GM12878 (cell line): ENCODE measurements around the gene ALDH1A1. TPM values are rescaled to one million over a fixed set of nuclear protein-coding genes. Genes with fewer than 3 reads are reported as not detected.

Experiments
- ATAC-seq: fragments of 200-7000 bp; cut with Tn5 transposase; 3 replicates; pipeline ENCODE4 v1.9.1; 2020; ENCODE audit warnings: mild to moderate bottlenecking, moderate library complexity
- BruUV-seq: library from RNA; stranded (reverse); fragments of 400-500 nt; replicated peaks from 2 replicates; lab custom pipeline; 2021; lab: Mats Ljungman, UMichigan
- CTCF ChIA-PET: fragments of 300-600 bp; sonication (Branson Sonifier 250); formaldehyde crosslinking; extraction: SDS; loops from one replicate; lab custom pipeline; 2021; ENCODE audit warnings: inconsistent platforms; lab: Yijun Ruan, JAX
- POLR2A ChIA-PET: fragments of 350-600 bp; formaldehyde crosslinking; extraction: SDS; loops from one replicate; lab custom pipeline; 2021; ENCODE audit warnings: inconsistent platforms; lab: Charles Lee
- RAD21 ChIA-PET: fragments of 300-600 bp; sonication (Branson Sonifier 250); formaldehyde crosslinking; loops from one replicate; lab custom pipeline; 2023; ENCODE audit warnings: antibody characterized with exemption; ENCODE audit not compliant: unreplicated experiment; lab: Charles Lee
- SMC1A ChIA-PET: fragments of 300-600 bp; sonication (Branson Sonifier 250); formaldehyde crosslinking; loops from one replicate; lab custom pipeline; 2023; ENCODE audit not compliant: unreplicated experiment, uncharacterized antibody; lab: Charles Lee
- DNase-seq: peaks from one replicate; pipeline ENCODE4 v3.0.0-alpha.2; 2011; ENCODE audit warnings: low read depth, low spot score
- FAIRE-seq: peaks from 3 replicates; lab custom pipeline; 2011; peaks lifted over from hg19 to GRCh38; lab: Jason Lieb, UNC
- H2AFZ ChIP-seq: 2 replicates; pipeline ENCODE4 v1.6.0; 2011; ENCODE audit warnings: low read depth, low read length, control low read depth; ENCODE audit not compliant: control insufficient read depth
- H3K27ac ChIP-seq: 2 replicates; pipeline ENCODE4 v1.5.1; 2011; ENCODE audit warnings: control low read depth; ENCODE audit not compliant: control insufficient read depth, insufficient read depth
- H3K27me3 ChIP-seq, 2 experiments: replicated peaks in 1 of 2; 2 replicates each; pipeline versions ENCODE4 v1.6.0 to v1.6.1; 2011; ENCODE audit warnings: low read length in 1 of 2; ENCODE audit not compliant: control insufficient read depth in 2 of 2, insufficient read depth in 2 of 2
- H3K36me3 ChIP-seq, 2 experiments: 2 replicates each; pipeline ENCODE4 v1.5.1; 2011; ENCODE audit warnings: low read length in 1 of 2; ENCODE audit not compliant: control insufficient read depth in 2 of 2, insufficient read depth in 2 of 2
- H3K4me1 ChIP-seq: 2 replicates; pipeline ENCODE4 v1.6.1; 2011; ENCODE audit warnings: mild to moderate bottlenecking, low read length, moderate library complexity, mixed read lengths; ENCODE audit not compliant: control insufficient read depth, insufficient read depth
- H3K4me2 ChIP-seq: 2 replicates; pipeline ENCODE4 v1.6.0; 2011; ENCODE audit warnings: control low read depth; ENCODE audit not compliant: control insufficient read depth, insufficient read depth
- H3K4me3 ChIP-seq: fragments of 200-600 bp; sonication (generic); 2 replicates; pipeline ENCODE4 v1.5.1; 2016
- H3K79me2 ChIP-seq: 2 replicates; pipeline ENCODE4 v1.6.0; 2011; ENCODE audit warnings: low read length; ENCODE audit not compliant: control insufficient read depth, insufficient read depth
- H3K9ac ChIP-seq: 2 replicates; pipeline ENCODE4 v1.8.0; 2011; ENCODE audit warnings: low read length, control low read depth, mixed read lengths; ENCODE audit not compliant: control insufficient read depth, insufficient read depth
- H3K9me3 ChIP-seq: replicated peaks from 3 replicates; pipeline ENCODE4 v1.5.1; 2011; ENCODE audit warnings: mild to moderate bottlenecking, low read length; ENCODE audit not compliant: control insufficient read depth, insufficient read depth
- H4K20me1 ChIP-seq: 2 replicates; pipeline ENCODE4 v1.6.0; 2011; ENCODE audit not compliant: control insufficient read depth, insufficient read depth
- CEBPZ ChIP-seq: fragments of 150-350 bp; IDR thresholded peaks from 2 replicates; pipeline ENCODE4 v1.6.1; 2016; ENCODE audit warnings: low read depth, low read length
- NR2C2 ChIP-seq: IDR thresholded peaks from 2 replicates; pipeline ENCODE4 v1.6.1; 2011; ENCODE audit warnings: borderline replicate concordance, low read depth; ENCODE audit not compliant: control insufficient read depth, insufficient read length
- NR2F1 ChIP-seq: fragments of 450-650 bp; conservative IDR thresholded peaks from 2 replicates; pipeline ENCODE4 v1.6.1; 2017; ENCODE audit warnings: mild to moderate bottlenecking
- SKIL ChIP-seq: fragments of 450-650 bp; IDR thresholded peaks from 2 replicates; pipeline ENCODE4 v1.6.1; 2017; ENCODE audit warnings: mild to moderate bottlenecking, low read depth, inconsistent platforms; ENCODE audit not compliant: poor library complexity, severe bottlenecking
- SMAD5 ChIP-seq: IDR thresholded peaks from 2 replicates; pipeline ENCODE4 v1.6.1; 2016; ENCODE audit warnings: antibody characterized with exemption, low read depth
- TCF3 ChIP-seq: IDR thresholded peaks from 2 replicates; pipeline ENCODE4 v1.6.1; 2012; ENCODE audit warnings: low read depth, mild to moderate bottlenecking, low read length, borderline replicate concordance; ENCODE audit not compliant: insufficient read depth
- USF1 ChIP-seq: IDR thresholded peaks from 2 replicates; pipeline ENCODE4 v1.6.1; 2011; ENCODE audit warnings: borderline replicate concordance, low read depth, mild to moderate bottlenecking, moderate library complexity, mixed read lengths, low read length; ENCODE audit not compliant: insufficient read depth; ENCODE audit errors: extremely low read length
- ZBTB4 ChIP-seq: fragments of 450-650 bp; formaldehyde crosslinking; IDR thresholded peaks from 2 replicates; pipeline ENCODE4 v1.4.0; 2022; ENCODE audit warnings: mild to moderate bottlenecking, moderate library complexity
- WGBS: methylation state at CpG from one replicate; pipeline ENCODE4 v1.1.6; 2016; ENCODE audit warnings: low lambda C conversion rate; ENCODE audit not compliant: insufficient replicate concordance, insufficient coverage; ENCODE audit errors: missing lambda C conversion rate; 5-methylcytosine and 5-hydroxymethylcytosine counted together
- in situ Hi-C: fragments of 300-500 bp; cut with MboI; formaldehyde crosslinking; loops from 9 replicates; pipeline ENCODE4 v1.14.3; 2018; ENCODE audit warnings: mixed read lengths
- intact Hi-C: fragments of 100-400 bp; cut with micrococcal nuclease; formaldehyde crosslinking; loops from one replicate; pipeline ENCODE4 v1.14.2; 2022; ENCODE audit not compliant: unreplicated experiment
- polyA plus RNA-seq, 11 experiments: library from polyadenylated mRNA; depleted of rRNA in 4 of 11; unstranded in 6 of 11; stranded (reverse) in 5 of 11; fragments of >200 nt; fragmentation: Nextera tagmentation in 4 of 11; fragmentation: Illumina TruSeq in 1 of 11; extraction: Ambion mirVana in 4 of 11; extraction: Trizol in 1 of 11; gene quantifications; 1 replicate in 1 of 11; 2 replicates in 10 of 11; pipeline versions ENCODE4 v1.2.1 to v1.2.3, GENCODE V29; 2011 to 2016; ENCODE audit warnings: inconsistent platforms in 2 of 11, missing spikeins in 2 of 11, low read depth in 1 of 11
- total RNA-seq, 4 experiments: library from RNA; depleted of rRNA in 3 of 4; stranded (reverse); fragments of >200 nt in 3 of 4; fragmentation: Illumina TruSeq in 1 of 4; extraction: Trizol in 1 of 4; gene quantifications; 2 replicates each; pipeline versions ENCODE4 v1.2.1 to v1.2.3, GENCODE V29; 2013 to 2021

Gene ALDH1A1
- total and polyA plus RNA-seq, 10 of the 15 experiments (the other 5 are each of a cell fraction or from before 2014, with no cell fraction given) = 0.03 to 0.54 TPM; not detected in 8

GRCh38 chr9:72984226-72984947 lies 31.5 kb upstream of the ALDH1A1 start:
- Histone ChIP-seq H3K4me2 (no peak overlapping the region), H3K27ac (no peak overlapping the region), H3K9ac (no peak overlapping the region), H3K4me3 (no peak overlapping the region), H4K20me1 (no peaks in the 10 kb centered on the region), H3K36me3 (no peaks in the 10 kb centered on the region), H3K4me1 (no peaks in the 10 kb centered on the region), H3K27me3 (no peaks in the 10 kb centered on the region), H2AFZ (no peak overlapping the region), H3K9me3 (no peaks in the 10 kb centered on the region), H3K79me2 (no peaks in the 10 kb centered on the region)
- no peak for DNase-seq
- no peak for ATAC-seq
- ChIA-PET SMC1A (no interaction called here), RAD21 (no interaction called here), POLR2A (no interaction called here), CTCF (interaction anchor here (0.8 kb wide), 1 partner anchor 39 kb away, joined by 3 read pairs; no protein-coding TSS in a partner anchor)
- WGBS = 4% methylated on average over 2 of the region's 2 CpGs
- no TSS peak for BruUV-seq
- intact Hi-C loops (no loop called here), in situ Hi-C loops (no loop called here)
- no peak for FAIRE-seq
- TF ChIP-seq SKIL (no peak), NR2C2 (no peak), ZBTB4 (CRISPR knock-in tag) (no peak), TCF3 (no peak), SMAD5 (no peak), CEBPZ (no peak), NR2F1 (no peak), USF1 (no peak)
